Lower leg skin (tissue), 4 donors: ENCODE measurements around the gene ANKS1A. TPM values are rescaled to one million over a fixed set of nuclear protein-coding genes. Genes with fewer than 3 reads are reported as not detected.

ENCODE experiments used
- DNase-seq, 2 donors: peaks; one replicate each; pipeline ENCODE4 v3.0.0-alpha.2; 2019; ENCODE audit warnings: low spot score in 2 of 2
- H3K4me3 ChIP-seq: fragments of 200-600 bp; sonication (generic); 2 replicates; pipeline ENCODE4 v1.5.1; 2017; ENCODE audit warnings: mild to moderate bottlenecking, low read depth; ENCODE audit not compliant: poor library complexity, severe bottlenecking
- POLR2A ChIP-seq, 2 donors: fragments of 450-650 bp; IDR thresholded peaks; one replicate each; pipeline ENCODE4 v1.6.1; 2016 to 2017; ENCODE audit warnings: antibody characterized with exemption in 2 of 2, mild to moderate bottlenecking in 1 of 2, moderate library complexity in 1 of 2
- WGBS, 2 donors: methylation state at CpG; one replicate each; pipeline ENCODE4 v1.1.5; 2018; 5-methylcytosine and 5-hydroxymethylcytosine counted together
- intact Hi-C: fragments of 100-400 bp; cut with DNase I; formaldehyde crosslinking; loops from one replicate; pipeline ENCODE4 v1.15.0; 2023; ENCODE audit warnings: low total_unique reads
- total RNA-seq, 4 donors: library from RNA; depleted of rRNA; stranded (reverse); fragments of >200 nt; gene quantifications; one replicate each; pipeline ENCODE4 v1.1.0, GENCODE V29; 2016
- TF ChIP-seq, protein P1 (sequence below), 3 donors: fragments of 450-650 bp; IDR thresholded peaks; one replicate each; pipeline ENCODE4 v1.5.1; 2016; ENCODE audit warnings: antibody characterized with exemption in 3 of 3, mild to moderate bottlenecking in 3 of 3, moderate library complexity in 2 of 3

The ANKS1A gene
- total RNA-seq, 4 donors from 2014 or later: 22.9 to 27.8 (median 25.3) TPM

- intact Hi-C loops: no loop called here
- 96 to 97% methylated on average over 9 of the region's 9 CpGs for WGBS, 2 donors
These were observed 183.6 kb downstream of the ANKS1A start for GRCh38 chr6:35072698-35073055.

GRCh38 chr6:35073211-35073610 is 184.2 kb downstream of the ANKS1A start:
- no peak overlapping the region for H3K4me3 ChIP-seq
- WGBS, 2 donors: 96 to 98% methylated on average over 9 to 10 of the region's 10 CpGs
- DNase-seq: no peak
- intact Hi-C loops: no loop called here
- TF ChIP-seq, protein P1, sequence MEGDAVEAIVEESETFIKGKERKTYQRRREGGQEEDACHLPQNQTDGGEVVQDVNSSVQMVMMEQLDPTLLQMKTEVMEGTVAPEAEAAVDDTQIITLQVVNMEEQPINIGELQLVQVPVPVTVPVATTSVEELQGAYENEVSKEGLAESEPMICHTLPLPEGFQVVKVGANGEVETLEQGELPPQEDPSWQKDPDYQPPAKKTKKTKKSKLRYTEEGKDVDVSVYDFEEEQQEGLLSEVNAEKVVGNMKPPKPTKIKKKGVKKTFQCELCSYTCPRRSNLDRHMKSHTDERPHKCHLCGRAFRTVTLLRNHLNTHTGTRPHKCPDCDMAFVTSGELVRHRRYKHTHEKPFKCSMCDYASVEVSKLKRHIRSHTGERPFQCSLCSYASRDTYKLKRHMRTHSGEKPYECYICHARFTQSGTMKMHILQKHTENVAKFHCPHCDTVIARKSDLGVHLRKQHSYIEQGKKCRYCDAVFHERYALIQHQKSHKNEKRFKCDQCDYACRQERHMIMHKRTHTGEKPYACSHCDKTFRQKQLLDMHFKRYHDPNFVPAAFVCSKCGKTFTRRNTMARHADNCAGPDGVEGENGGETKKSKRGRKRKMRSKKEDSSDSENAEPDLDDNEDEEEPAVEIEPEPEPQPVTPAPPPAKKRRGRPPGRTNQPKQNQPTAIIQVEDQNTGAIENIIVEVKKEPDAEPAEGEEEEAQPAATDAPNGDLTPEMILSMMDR (IDR thresholded peaks at IDR 0.05): no peak
- no peak for TF ChIP-seq POLR2A (IDR thresholded peaks at IDR 0.05)

More at GRCh38 chr6:35072698-35073055, 183.6 kb downstream of the ANKS1A start:
- no peak for DNase-seq
- H3K4me3 ChIP-seq: no peak overlapping the region
- TF ChIP-seq, protein P1 (IDR thresholded peaks at IDR 0.05): no peak
- TF ChIP-seq POLR2A (IDR thresholded peaks at IDR 0.05): no peak

- 93 to 95% methylated on average over 20 of the region's 20 CpGs for WGBS, 2 donors
- H3K4me3 ChIP-seq: no peak overlapping the region
- DNase-seq: no peak
- intact Hi-C loops: no loop called here
- TF ChIP-seq POLR2A (IDR thresholded peaks at IDR 0.05): no peak
- TF ChIP-seq, protein P1 (IDR thresholded peaks at IDR 0.05): no peak
These were observed 184.9 kb downstream of the ANKS1A start for GRCh38 chr6:35073766-35074471.

- 59 to 68% methylated on average over 17 of the region's 17 CpGs for WGBS, 2 donors
- intact Hi-C loops: no loop called here
- no peak overlapping the region for H3K4me3 ChIP-seq
- DNase-seq: no peak
- TF ChIP-seq, protein P1 (IDR thresholded peaks at IDR 0.05): no peak
- no peak for TF ChIP-seq POLR2A (IDR thresholded peaks at IDR 0.05)
These were observed 188.1 kb downstream of the ANKS1A start for GRCh38 chr6:35076997-35077712.

DNA sequence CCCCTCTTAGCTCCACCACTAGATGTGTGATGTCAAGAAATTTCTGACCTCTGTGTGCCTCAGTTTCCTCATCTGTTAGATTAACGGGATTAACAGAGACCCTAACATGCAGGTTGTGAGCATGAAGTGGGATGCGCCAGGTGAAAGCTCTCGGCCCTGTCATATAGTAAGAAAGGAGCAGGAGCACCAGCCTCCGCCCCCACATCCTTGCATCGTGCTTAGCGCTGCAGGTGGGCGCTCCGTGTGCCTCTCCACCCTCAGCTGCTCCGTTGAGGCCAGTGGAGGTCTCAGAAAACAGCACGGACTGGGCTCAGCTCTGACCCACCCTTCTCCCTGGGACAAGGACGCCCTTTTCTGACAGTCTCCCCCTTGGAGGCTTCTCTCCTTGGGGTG is 188.7 kb downstream of the ANKS1A start:
- WGBS, 2 donors: 71 to 75% methylated on average over 11 of the region's 11 CpGs
- DNase-seq: no peak
- H3K4me3 ChIP-seq: no peak overlapping the region
- no peak for TF ChIP-seq POLR2A (IDR thresholded peaks at IDR 0.05)
- intact Hi-C loops: no loop called here

GRCh38 chr6:35078226-35078850 is 189.3 kb downstream of the ANKS1A start:
- no peak for DNase-seq
- TF ChIP-seq, protein P1 (IDR thresholded peaks at IDR 0.05): no peak
- TF ChIP-seq POLR2A (IDR thresholded peaks at IDR 0.05): no peak
- intact Hi-C loops: no loop called here
- H3K4me3 ChIP-seq: no peak overlapping the region
- 87 to 91% methylated on average over 6 to 16 of the region's 20 CpGs for WGBS, 2 donors
